Fibroblast of lung (primary cell): ENCODE results near the gene MCTP2. TPM values are rescaled to one million over a fixed set of nuclear protein-coding genes. Genes with fewer than 3 reads are reported as not detected.

Experiments used
- DNase-seq, 2 donors: peaks; one replicate each; pipeline versions ENCODE4 v3.0.0 to v3.0.0-alpha.2; 2010; ENCODE audit warnings: low read depth in 2 of 2
- H2AFZ ChIP-seq: 2 replicates; pipeline ENCODE4 v1.5.1; 2012; ENCODE audit warnings: low read length, control low read depth, inconsistent platforms
- H3K27ac ChIP-seq: 2 replicates; pipeline ENCODE4 v1.5.1; 2011; ENCODE audit warnings: low read length, control low read depth; ENCODE audit not compliant: insufficient read depth
- H3K27me3 ChIP-seq: 2 replicates; pipeline ENCODE4 v1.5.1; 2011; ENCODE audit warnings: mild to moderate bottlenecking, low read length; ENCODE audit not compliant: control insufficient read depth, insufficient read depth
- H3K36me3 ChIP-seq: 2 replicates; pipeline ENCODE4 v1.5.1; 2011; ENCODE audit warnings: low read length; ENCODE audit not compliant: control insufficient read depth, insufficient read depth
- H3K4me1 ChIP-seq: 2 replicates; pipeline ENCODE4 v1.5.1; 2011; ENCODE audit warnings: low read length; ENCODE audit not compliant: control insufficient read depth, insufficient read depth; ENCODE audit errors: extremely low read depth
- H3K4me2 ChIP-seq: 2 replicates; pipeline ENCODE4 v1.5.1; 2011; ENCODE audit warnings: low read length, control low read depth; ENCODE audit not compliant: insufficient read depth; ENCODE audit errors: extremely low read depth
- H3K4me3 ChIP-seq, 4 experiments: fragments of 200-600 bp in 1 of 4; sonication (generic) in 1 of 4; replicated peaks in 1 of 4; 2 replicates each; pipeline ENCODE4 v1.5.1; 2011 to 2016; ENCODE audit warnings: low read length in 4 of 4, low read depth in 3 of 4, mild to moderate bottlenecking in 3 of 4, control low read depth in 2 of 4, inconsistent platforms in 1 of 4, mixed read lengths in 1 of 4; ENCODE audit not compliant: insufficient read depth in 1 of 4; ENCODE audit errors: control extremely low read depth in 1 of 4
- H3K79me2 ChIP-seq: 2 replicates; pipeline ENCODE4 v1.5.1; 2012; ENCODE audit warnings: mild to moderate bottlenecking, low read length, inconsistent platforms; ENCODE audit not compliant: control insufficient read depth, insufficient read depth
- H3K9ac ChIP-seq: 2 replicates; pipeline ENCODE4 v1.5.1; 2011; ENCODE audit warnings: mild to moderate bottlenecking, low read length, control low read depth; ENCODE audit not compliant: insufficient read depth
- H3K9me3 ChIP-seq: 2 replicates; pipeline ENCODE4 v1.5.1; 2012; ENCODE audit warnings: low read depth, low read length; ENCODE audit not compliant: control insufficient read depth, insufficient read depth
- H4K20me1 ChIP-seq: 2 replicates; pipeline ENCODE4 v1.5.1; 2011; ENCODE audit warnings: low read length; ENCODE audit not compliant: control insufficient read depth, insufficient read depth; ENCODE audit errors: extremely low read depth
- CTCF ChIP-seq, 2 donors: IDR thresholded peaks in 1 of 2; conservative IDR thresholded peaks in 1 of 2; 1 replicate in 1 of 2; 2 replicates in 1 of 2; pipeline ENCODE4 v1.5.1; 2011 to 2012; ENCODE audit warnings: low read length in 2 of 2, control low read depth in 1 of 2, inconsistent platforms in 1 of 2, low read depth in 1 of 2, mild to moderate bottlenecking in 1 of 2
- EZH2 ChIP-seq: IDR thresholded peaks from 2 replicates; pipeline ENCODE4 v1.5.1; 2012; ENCODE audit warnings: low read length, control low read depth, mild to moderate bottlenecking; ENCODE audit errors: missing control alignments
- polyA plus RNA-seq, 2 donors: library from polyadenylated mRNA; depleted of rRNA in 1 of 2; stranded (reverse) in 1 of 2; unstranded in 1 of 2; fragments of >200 nt; gene quantifications; 2 replicates each; pipeline ENCODE4 v1.2.1, GENCODE V29; 2011 to 2012; ENCODE audit warnings: missing spikeins in 1 of 2
- total RNA-seq: library from RNA; depleted of rRNA; stranded (reverse); fragments of >200 nt; gene quantifications from 2 replicates; pipeline ENCODE4 v1.2.1, GENCODE V29; 2014

Gene MCTP2
- total and polyA plus RNA-seq, 2 donors (not counting 1 experiment from before 2014, with no cell fraction given): 3.6 to 14.5 TPM

GRCh38 chr15:94305133-94305532 lies 73.8 kb downstream of the MCTP2 start:
- DNase-seq: peak in 1 of 2 donors; percentile 24
- Histone ChIP-seq H3K36me3 (no peaks in the 10 kb centered on the region), H3K4me1 (no peaks in the 10 kb centered on the region), H3K4me3 (no peak overlapping the region), H4K20me1 (no peaks in the 10 kb centered on the region), H3K27ac (no peak overlapping the region), H3K27me3 (no peaks in the 10 kb centered on the region), H3K4me2 (no peak overlapping the region), H3K9me3 (no peaks in the 10 kb centered on the region), H2AFZ (no peak overlapping the region), H3K9ac (no peak overlapping the region), H3K79me2 (no peaks in the 10 kb centered on the region)
- no peak for TF ChIP-seq EZH2
- TF ChIP-seq CTCF (conservative IDR thresholded peaks at IDR 0.05 in 1 of 2, IDR thresholded peaks at IDR 0.05 in 1 of 2; ENCODE audit: low read depth in 1 of 2, low read length in 2 of 2): no peak

GRCh38 chr15:94306700-94307650 lies 75.6 kb downstream of the MCTP2 start:
- peak in 1 of 2 donors; percentile 83 for DNase-seq
- Histone ChIP-seq H2AFZ (no peak overlapping the region), H3K4me1 (no peaks in the 10 kb centered on the region), H3K27me3 (no peaks in the 10 kb centered on the region), H4K20me1 (no peaks in the 10 kb centered on the region), H3K9me3 (no peaks in the 10 kb centered on the region), H3K79me2 (no peaks in the 10 kb centered on the region), H3K4me2 (no peak overlapping the region), H3K4me3 (no peak overlapping the region), H3K9ac (no peak overlapping the region), H3K36me3 (no peaks in the 10 kb centered on the region), H3K27ac (no peak overlapping the region)
- TF ChIP-seq EZH2 (no peak), CTCF (conservative IDR thresholded peaks at IDR 0.05 in 1 of 2, IDR thresholded peaks at IDR 0.05 in 1 of 2; ENCODE audit: low read depth in 1 of 2, low read length in 2 of 2) (no peak)

- Histone ChIP-seq H3K36me3 (no peaks in the 10 kb centered on the region), H4K20me1 (no peaks in the 10 kb centered on the region), H3K9me3 (no peaks in the 10 kb centered on the region), H3K9ac (no peak overlapping the region), H3K4me3 (no peak overlapping the region), H3K27ac (no peak overlapping the region), H3K4me2 (no peak overlapping the region), H2AFZ (no peak overlapping the region), H3K79me2 (no peaks in the 10 kb centered on the region), H3K27me3 (no peaks in the 10 kb centered on the region), H3K4me1 (no peaks in the 10 kb centered on the region)
- DNase-seq: peak in 1 of 2 donors; percentile 29
- TF ChIP-seq CTCF (conservative IDR thresholded peaks at IDR 0.05 in 1 of 2, IDR thresholded peaks at IDR 0.05 in 1 of 2; ENCODE audit: low read depth in 1 of 2, low read length in 2 of 2) (no peak), EZH2 (no peak)
Measured at GRCh38 chr15:94312946-94313345, 81.6 kb downstream of the MCTP2 start.
